IMR-90 (cell line): ENCODE measurements around the gene STX17. TPM values are rescaled to one million over a fixed set of nuclear protein-coding genes. Genes with fewer than 3 reads are reported as not detected.

Experiments
- ATAC-seq: fragments of 200-7000 bp; cut with Tn5 transposase; 2 replicates; pipeline ENCODE4 v1.9.1; 2020; ENCODE audit warnings: low read depth, mild to moderate bottlenecking, moderate library complexity
- BruUV-seq: library from RNA; stranded (reverse); fragments of 400-500 nt; replicated peaks from 2 replicates; lab custom pipeline; 2021; lab: Mats Ljungman, UMichigan
- CTCF ChIA-PET: fragments of 300-600 bp; formaldehyde crosslinking; extraction: SDS; loops from one replicate; lab custom pipeline; 2021; ENCODE audit warnings: antibody characterized with exemption; lab: Yijun Ruan, JAX
- POLR2A ChIA-PET: fragments of 300-600 bp; sonication (Branson Sonifier 250); formaldehyde crosslinking; loops from one replicate; lab custom pipeline; 2022; ENCODE audit warnings: antibody characterized with exemption; ENCODE audit not compliant: unreplicated experiment; lab: Charles Lee
- DNase-seq: peaks from one replicate; pipeline ENCODE4 v3.0.0; 2013
- H2AFZ ChIP-seq: replicated peaks from 2 replicates; pipeline ENCODE3; 2013; ENCODE audit warnings: low read length, mild to moderate bottlenecking; ENCODE audit not compliant: poor library complexity
- H2AK5ac ChIP-seq: 2 replicates; pipeline ENCODE4 v1.6.1; 2013; ENCODE audit warnings: low read depth, low read length, inconsistent platforms
- H2AK9ac ChIP-seq: replicated peaks from 2 replicates; pipeline ENCODE3; 2013; ENCODE audit warnings: mild to moderate bottlenecking, low read depth, low read length, moderate library complexity; ENCODE audit not compliant: poor library complexity
- H2BK120ac ChIP-seq: 2 replicates; pipeline ENCODE4 v1.6.1; 2013; ENCODE audit warnings: low read depth, low read length, inconsistent platforms
- H2BK15ac ChIP-seq: 3 replicates; pipeline ENCODE4 v1.6.1; 2013; ENCODE audit warnings: low read depth, low read length, inconsistent platforms
- H2BK20ac ChIP-seq: 2 replicates; pipeline ENCODE4 v1.6.1; 2013; ENCODE audit warnings: low read depth, mild to moderate bottlenecking, inconsistent platforms, low read length, moderate library complexity
- H2BK5ac ChIP-seq: 2 replicates; pipeline ENCODE4 v1.6.1; 2013; ENCODE audit warnings: mild to moderate bottlenecking, low read depth, low read length, inconsistent platforms; ENCODE audit not compliant: poor library complexity, severe bottlenecking
- H3K14ac ChIP-seq: replicated peaks from 2 replicates; pipeline ENCODE4 v1.6.1; 2013; ENCODE audit warnings: low read depth, low read length, inconsistent platforms
- H3K18ac ChIP-seq: 2 replicates; pipeline ENCODE4 v1.6.1; 2013; ENCODE audit warnings: low read depth, low read length, control low read depth
- H3K23ac ChIP-seq: 2 replicates; pipeline ENCODE4 v1.6.1; 2013; ENCODE audit warnings: low read depth, low read length, inconsistent platforms
- H3K27ac ChIP-seq: 2 replicates; pipeline ENCODE4 v1.5.1; 2013; ENCODE audit warnings: mild to moderate bottlenecking, control low read depth, low read length; ENCODE audit not compliant: insufficient read depth
- H3K27me3 ChIP-seq: 2 replicates; pipeline ENCODE4 v1.6.1; 2013; ENCODE audit warnings: low read length; ENCODE audit not compliant: control insufficient read depth, insufficient read depth
- H3K36me3 ChIP-seq: 2 replicates; pipeline ENCODE4 v1.6.1; 2013; ENCODE audit warnings: low read length, mixed read lengths; ENCODE audit not compliant: control insufficient read depth, insufficient read depth
- H3K4ac ChIP-seq: 2 replicates; pipeline ENCODE4 v1.6.1; 2013; ENCODE audit warnings: low read depth, low read length, inconsistent platforms
- H3K4me1 ChIP-seq: 2 replicates; pipeline ENCODE4 v1.6.1; 2013; ENCODE audit warnings: low read length, mixed read lengths; ENCODE audit not compliant: control insufficient read depth, insufficient read depth
- H3K4me2 ChIP-seq: 2 replicates; pipeline ENCODE4 v1.6.1; 2013; ENCODE audit warnings: low read depth, mild to moderate bottlenecking, control low read depth, low read length, moderate library complexity
- H3K4me3 ChIP-seq: 2 replicates; pipeline ENCODE4 v1.5.1; 2013; ENCODE audit warnings: low read depth, mild to moderate bottlenecking, control low read depth, low read length, moderate library complexity; ENCODE audit not compliant: insufficient read depth
- H3K56ac ChIP-seq: 2 replicates; pipeline ENCODE4 v1.6.1; 2013; ENCODE audit warnings: low read length, inconsistent platforms; ENCODE audit not compliant: insufficient read depth; ENCODE audit errors: extremely low read depth
- H3K79me1 ChIP-seq, 2 experiments: 2 replicates each; pipeline ENCODE4 v1.6.1; 2013; ENCODE audit warnings: low read length in 2 of 2, inconsistent platforms in 1 of 2, low read depth in 1 of 2
- H3K9ac ChIP-seq: 2 replicates; pipeline ENCODE4 v1.6.1; 2013; ENCODE audit warnings: low read depth, low read length, control low read depth
- H3K9me1 ChIP-seq: 2 replicates; pipeline ENCODE4 v1.6.1; 2013; ENCODE audit warnings: low read length, inconsistent platforms; ENCODE audit not compliant: insufficient read depth
- H3K9me3 ChIP-seq: 2 replicates; pipeline ENCODE4 v1.6.1; 2013; ENCODE audit warnings: low read length; ENCODE audit not compliant: control insufficient read depth, insufficient read depth
- H4K20me1 ChIP-seq: 2 replicates; pipeline ENCODE4 v1.6.1; 2013; ENCODE audit warnings: low read length, inconsistent platforms; ENCODE audit not compliant: insufficient read depth
- H4K5ac ChIP-seq: 2 replicates; pipeline ENCODE4 v1.6.1; 2013; ENCODE audit warnings: mild to moderate bottlenecking, low read depth, low read length, control low read depth
- H4K8ac ChIP-seq, 2 experiments: 2 replicates each; pipeline ENCODE4 v1.6.1; 2013; ENCODE audit warnings: low read depth in 2 of 2, low read length in 2 of 2, control low read depth in 1 of 2, inconsistent platforms in 1 of 2
- H4K91ac ChIP-seq: 2 replicates; pipeline ENCODE4 v1.6.1; 2013; ENCODE audit warnings: low read depth, low read length, inconsistent platforms; ENCODE audit not compliant: insufficient read depth
- BHLHE40 ChIP-seq: fragments of 150-350 bp; IDR thresholded peaks from 2 replicates; pipeline ENCODE4 v1.6.1; 2016; ENCODE audit warnings: mild to moderate bottlenecking, low read depth, low read length
- CHD1 ChIP-seq: IDR thresholded peaks from 2 replicates; pipeline ENCODE4 v1.6.1; 2012; ENCODE audit warnings: low read depth, low read length, improper control_type of control experiment
- MAFK ChIP-seq: IDR thresholded peaks from 2 replicates; pipeline ENCODE4 v1.6.1; 2012; ENCODE audit warnings: low read depth, low read length, improper control_type of control experiment
- MXI1 ChIP-seq: IDR thresholded peaks from 2 replicates; pipeline ENCODE4 v1.6.1; 2012; ENCODE audit warnings: low read depth, mild to moderate bottlenecking, low read length, moderate library complexity, borderline replicate concordance
- POLR2A ChIP-seq: IDR thresholded peaks from 2 replicates; pipeline ENCODE4 v1.6.1; 2012; ENCODE audit warnings: mild to moderate bottlenecking, low read depth, low read length
- RCOR1 ChIP-seq: IDR thresholded peaks from 2 replicates; pipeline ENCODE4 v1.6.1; 2012; ENCODE audit warnings: mild to moderate bottlenecking, low read length, improper control_type of control experiment; ENCODE audit not compliant: insufficient replicate concordance
- RFX5 ChIP-seq: IDR thresholded peaks from 2 replicates; pipeline ENCODE4 v1.8.0; 2012; ENCODE audit warnings: low read depth, mild to moderate bottlenecking, low read length, moderate library complexity
- WGBS, 2 experiments: methylation state at CpG; one replicate each; pipeline versions ENCODE4 v1.1.5 to v1.1.7; 2013; ENCODE audit warnings: missing lambda C conversion rate in 2 of 2; ENCODE audit not compliant: insufficient read length in 1 of 2; ENCODE audit errors: extremely low coverage in 2 of 2; 5-methylcytosine and 5-hydroxymethylcytosine counted together
- dilution Hi-C: fragments of 300-500 bp; cut with HindIII; formaldehyde crosslinking; loops from one replicate; pipeline ENCODE4 v1.14.3; 2018; ENCODE audit warnings: low sequenced_read_pairs; ENCODE audit not compliant: unreplicated experiment
- in situ Hi-C: fragments of 300-500 bp; cut with MboI; formaldehyde crosslinking; loops from 3 replicates; pipeline ENCODE4 v1.14.3; 2019; ENCODE audit warnings: low sequenced_read_pairs, inconsistent platforms, mixed read lengths
- intact Hi-C: fragments of 100-400 bp; cut with micrococcal nuclease; formaldehyde crosslinking; loops from 2 replicates; pipeline ENCODE4 v1.10.0; 2022
- polyA plus RNA-seq, 3 experiments: library from polyadenylated mRNA; depleted of rRNA; stranded (reverse); fragments of >200 nt; gene quantifications; 2 replicates each; pipeline ENCODE4 v1.2.3, GENCODE V29; 2012; ENCODE audit warnings: low replicate concordance in 1 of 3
- total RNA-seq: library from RNA; depleted of rRNA; stranded (reverse); fragments of >200 nt; gene quantifications from 2 replicates; pipeline ENCODE4 v1.2.3, GENCODE V29; 2012
- TF ChIP-seq, protein P1 (sequence below): fragments of 150-350 bp; IDR thresholded peaks from 2 replicates; pipeline ENCODE4 v1.6.1; 2017; ENCODE audit warnings: mild to moderate bottlenecking, antibody characterized with exemption, low read length, low read depth
- TF ChIP-seq, protein P2 (sequence below): fragments of 150-350 bp; IDR thresholded peaks from 2 replicates; pipeline ENCODE4 v1.6.1; 2016; ENCODE audit warnings: low read depth, mild to moderate bottlenecking, low read length, moderate library complexity, borderline replicate concordance

The STX17 gene
- total and polyA plus RNA-seq, 2 of the 4 experiments (the other 2 are of a cell fraction) = 6.2 to 11.7 TPM

DNA sequence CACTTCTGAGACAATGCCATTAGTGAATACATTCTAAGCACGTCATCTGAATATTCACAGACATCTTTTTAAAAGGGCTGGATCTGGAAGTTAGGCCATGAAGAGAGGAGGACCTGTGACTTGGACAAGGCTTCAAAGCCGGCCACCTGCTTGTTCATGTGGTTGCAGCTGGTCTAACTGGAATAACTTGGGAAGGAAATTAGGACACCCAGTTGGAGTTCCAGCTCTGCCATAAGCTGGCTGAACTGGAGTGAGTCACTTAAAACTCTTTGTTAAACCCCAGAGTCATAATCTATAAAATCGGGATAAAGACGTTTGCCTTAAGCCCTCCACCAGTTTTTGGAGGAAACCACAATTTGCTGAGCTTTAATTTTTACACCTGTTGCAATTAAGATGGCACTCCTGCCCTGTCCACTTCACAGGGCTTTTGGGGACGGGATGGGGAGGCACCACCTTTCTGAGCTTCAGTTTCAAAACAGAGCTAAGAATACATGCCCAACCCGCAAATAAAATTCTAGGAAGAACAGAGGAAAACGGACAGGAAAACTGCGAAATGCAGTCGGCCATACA lies 536 bp upstream of the STX17 start:
- H4K20me1 ChIP-seq = no peaks in the 10 kb centered on the region
- ChIA-PET POLR2A (no interaction called here), CTCF (interaction anchor here (1.5 kb wide), 1 partner anchor 9 kb away, joined by 5 read pairs; no protein-coding TSS in a partner anchor)
- no peaks in the 10 kb centered on the region for H3K4me1 ChIP-seq
- H3K56ac ChIP-seq = no peak overlapping the region
- DNase-seq (peak; percentile 6), ATAC-seq (no peak)
- H3K4me2 ChIP-seq = peak overlapping the region; percentile 91
- H2BK120ac ChIP-seq = no peak overlapping the region
- H3K27ac ChIP-seq = no peak overlapping the region
- no peak overlapping the region for H3K23ac ChIP-seq
- peak overlapping the region; percentile 66 to 92; a peak in 3 of 4 replicates for H4K8ac ChIP-seq
- peak overlapping the region; percentile 52; the same call in 1 of the 2 replicates for H3K9ac ChIP-seq
- H3K79me1 ChIP-seq = peaks cover 14 to 20% of the 10 kb centered on the region in 2 experiments
- H3K14ac ChIP-seq = no peak overlapping the region
- no peaks in the 10 kb centered on the region for H3K36me3 ChIP-seq
- H2BK20ac ChIP-seq = no peak overlapping the region
- intact Hi-C loops = loop anchor here (1.0 to 10.0 kb wide), 3 partner anchors 86 to 641 kb away; no protein-coding TSS in a partner anchor
- H3K4me3 ChIP-seq = peak overlapping the region; percentile 99
- no peak overlapping the region for H4K5ac ChIP-seq
- in situ Hi-C loops = no loop called here
- no peak overlapping the region for H2BK5ac ChIP-seq
- no peak overlapping the region for H2AK5ac ChIP-seq
- no peaks in the 10 kb centered on the region for H3K9me1 ChIP-seq
- peaks cover 5% of the 10 kb centered on the region for H3K27me3 ChIP-seq
- dilution Hi-C loops = no loop called here
- TF ChIP-seq CHD1 (no peak), BHLHE40 (no peak), RFX5 (no peak), MXI1 (no peak), RCOR1 (no peak), MAFK (no peak), POLR2A (no peak)
- TF ChIP-seq, protein P1, sequence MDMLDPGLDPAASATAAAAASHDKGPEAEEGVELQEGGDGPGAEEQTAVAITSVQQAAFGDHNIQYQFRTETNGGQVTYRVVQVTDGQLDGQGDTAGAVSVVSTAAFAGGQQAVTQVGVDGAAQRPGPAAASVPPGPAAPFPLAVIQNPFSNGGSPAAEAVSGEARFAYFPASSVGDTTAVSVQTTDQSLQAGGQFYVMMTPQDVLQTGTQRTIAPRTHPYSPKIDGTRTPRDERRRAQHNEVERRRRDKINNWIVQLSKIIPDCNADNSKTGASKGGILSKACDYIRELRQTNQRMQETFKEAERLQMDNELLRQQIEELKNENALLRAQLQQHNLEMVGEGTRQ = no peak
- TF ChIP-seq, protein P2, sequence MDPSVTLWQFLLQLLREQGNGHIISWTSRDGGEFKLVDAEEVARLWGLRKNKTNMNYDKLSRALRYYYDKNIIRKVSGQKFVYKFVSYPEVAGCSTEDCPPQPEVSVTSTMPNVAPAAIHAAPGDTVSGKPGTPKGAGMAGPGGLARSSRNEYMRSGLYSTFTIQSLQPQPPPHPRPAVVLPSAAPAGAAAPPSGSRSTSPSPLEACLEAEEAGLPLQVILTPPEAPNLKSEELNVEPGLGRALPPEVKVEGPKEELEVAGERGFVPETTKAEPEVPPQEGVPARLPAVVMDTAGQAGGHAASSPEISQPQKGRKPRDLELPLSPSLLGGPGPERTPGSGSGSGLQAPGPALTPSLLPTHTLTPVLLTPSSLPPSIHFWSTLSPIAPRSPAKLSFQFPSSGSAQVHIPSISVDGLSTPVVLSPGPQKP = no peak
- H3K18ac ChIP-seq = no peak overlapping the region
- 33% methylated on average over 2 of the region's 9 CpGs; no CpG with 5 or more reads in 1 of the 2 experiments for WGBS, 2 experiments
- peak overlapping the region; percentile 81 for H2AFZ ChIP-seq
- no peak overlapping the region for H2AK9ac ChIP-seq
- H4K91ac ChIP-seq = no peak overlapping the region
- BruUV-seq = no TSS peak
- no peak overlapping the region for H3K4ac ChIP-seq
- no peaks in the 10 kb centered on the region for H3K9me3 ChIP-seq
- no peak overlapping the region for H2BK15ac ChIP-seq
